ENCODE data around the gene ZDHHC5.

ZDHHC5 gene

DNA sequence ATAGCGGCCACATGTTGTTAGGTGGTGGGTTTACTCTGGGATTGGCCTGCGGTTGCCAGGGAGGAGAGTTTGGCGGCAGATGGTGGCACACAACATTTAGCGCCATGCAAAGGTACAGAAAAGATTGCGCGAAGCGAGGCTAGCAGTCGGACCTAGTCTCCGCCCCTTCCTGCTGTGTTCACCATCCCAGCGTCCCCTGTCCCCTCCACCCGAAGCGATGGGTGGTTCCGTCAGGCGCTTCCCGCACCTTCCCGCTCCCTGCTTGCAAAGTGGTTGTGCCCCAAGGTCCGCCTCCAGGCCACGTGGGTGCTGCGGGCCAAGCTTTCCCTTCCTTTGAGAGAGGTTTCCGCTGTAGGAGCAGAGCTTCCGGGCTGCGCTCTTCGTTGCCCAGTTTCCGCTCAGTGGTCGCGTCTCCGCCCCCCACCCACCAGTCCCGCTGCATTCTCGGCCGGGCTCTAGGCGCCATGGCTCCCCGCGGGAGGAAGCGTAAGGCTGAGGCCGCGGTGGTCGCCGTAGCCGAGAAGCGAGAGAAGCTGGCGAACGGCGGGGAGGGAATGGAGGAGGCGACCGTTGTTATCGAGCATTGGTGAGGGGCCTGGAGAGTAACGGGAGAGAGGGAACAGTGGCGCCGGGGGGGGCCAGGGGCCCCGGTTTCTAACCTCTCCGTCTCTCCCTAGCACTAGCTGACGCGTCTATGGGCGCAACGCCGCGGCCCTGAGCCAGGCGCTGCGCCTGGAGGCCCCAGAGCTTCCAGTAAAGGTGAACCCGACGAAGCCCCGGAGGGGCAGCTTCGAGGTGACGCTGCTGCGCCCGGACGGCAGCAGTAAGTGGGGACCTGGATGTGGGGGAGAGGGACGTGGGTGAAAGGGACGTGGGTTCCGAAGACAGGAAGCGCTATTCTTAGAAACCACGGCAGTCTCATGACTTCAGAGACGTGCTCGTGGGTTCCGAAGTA lies 73.5 kb downstream of the ZDHHC5 start, which contains the start of gene SELENOH:
TSS of gene SELENOH (plus strand) at position 360 of the 955 bp plus-strand sequence. CDS start at position 465, 105 bp downstream.
- peak; percentile 92 for DNase-seq

DNA sequence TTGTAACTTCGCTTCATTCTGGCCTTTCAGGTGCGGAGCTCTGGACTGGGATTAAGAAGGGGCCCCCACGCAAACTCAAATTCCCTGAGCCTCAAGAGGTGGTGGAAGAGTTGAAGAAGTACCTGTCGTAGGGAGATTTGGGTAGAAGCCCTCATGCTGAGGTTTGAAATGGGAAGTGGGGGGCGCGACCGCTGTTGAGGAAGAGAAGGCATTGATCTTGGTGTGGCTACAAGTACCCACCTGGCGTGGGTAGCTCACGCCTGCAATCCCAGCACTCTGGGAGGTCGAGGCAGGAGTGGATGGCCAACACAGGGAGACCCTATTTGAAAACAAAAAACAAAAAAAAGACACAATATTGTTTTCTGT lies 74.2 kb downstream of the ZDHHC5 start:
- DNase-seq: no peak

GRCh38 chr11:57744357-57744756 lies 76.4 kb downstream of the ZDHHC5 start:
- DNase-seq: no peak

DNA sequence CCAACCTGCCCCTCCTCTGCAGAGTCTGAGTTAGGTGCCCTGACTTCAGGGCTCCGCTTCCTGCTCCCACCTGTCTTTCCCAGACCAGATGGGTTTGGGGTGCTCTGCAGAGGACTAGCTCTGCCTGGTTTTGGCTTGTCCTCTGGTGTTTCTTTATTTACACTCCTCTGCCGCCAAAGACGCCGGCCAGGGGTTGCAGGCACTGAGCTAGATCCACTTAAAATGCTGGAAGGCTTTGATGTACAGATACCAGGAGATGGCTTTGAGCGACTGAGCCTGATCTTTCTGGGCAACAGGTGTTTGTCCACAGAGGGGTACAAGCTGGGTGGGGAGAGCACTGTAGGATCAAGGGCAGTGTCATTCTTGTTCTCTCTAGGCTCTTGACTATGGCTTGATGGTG lies 77.3 kb downstream of the ZDHHC5 start:
- DNase-seq: no peak

- DNase-seq: no peak
These were observed 79.0 kb downstream of the ZDHHC5 start for GRCh38 chr11:57746920-57747319.
